CD4-positive, alpha-beta T cell (primary cell): ENCODE data around the gene LGALS8. TPM values are rescaled to one million over a fixed set of nuclear protein-coding genes. Genes with fewer than 3 reads are reported as not detected.

Source experiments
- ATAC-seq: fragments of 200-7000 bp; cut with Tn5 transposase; one replicate; pipeline ENCODE4 v1.10.0; 2022; ENCODE audit warnings: mild to moderate bottlenecking; ENCODE audit not compliant: poor library complexity
- CTCF ChIA-PET: fragments of 350-600 bp; sonication (Branson Sonifier 250); formaldehyde crosslinking; loops from one replicate; lab custom pipeline; 2021; ENCODE audit warnings: antibody characterized with exemption, inconsistent platforms; lab: Charles Lee
- POLR2A ChIA-PET: fragments of 350-600 bp; sonication (Branson Sonifier 250); formaldehyde crosslinking; loops from one replicate; lab custom pipeline; 2021; ENCODE audit warnings: antibody characterized with exemption, inconsistent platforms; lab: Charles Lee
- DNase-seq, 14 experiments: peaks; one replicate each; pipeline ENCODE4 v3.0.0-alpha.2; 2013 to 2020; ENCODE audit warnings: mixed read lengths in 2 of 14
- H3K27ac ChIP-seq, 2 donors: one replicate each; pipeline versions ENCODE4 v1.5.1 to v1.7.0; 2013; ENCODE audit warnings: low read length in 2 of 2, low read depth in 1 of 2, mild to moderate bottlenecking in 1 of 2
- H3K27me3 ChIP-seq, 2 experiments: 1 replicate in 1 of 2; 2 replicates in 1 of 2; pipeline versions ENCODE4 v1.6.1 to v1.7.0; 2013; ENCODE audit warnings: low read length in 2 of 2, control low read depth in 1 of 2, mild to moderate bottlenecking in 1 of 2, moderate library complexity in 1 of 2; ENCODE audit not compliant: insufficient read depth in 2 of 2, control insufficient read depth in 1 of 2
- H3K36me3 ChIP-seq: one replicate; pipeline ENCODE4 v1.6.1; 2013; ENCODE audit warnings: low read length, control low read depth; ENCODE audit not compliant: insufficient read depth
- H3K4me1 ChIP-seq: one replicate; pipeline ENCODE4 v1.6.1; 2013; ENCODE audit warnings: low read length, control low read depth; ENCODE audit not compliant: insufficient read depth
- H3K4me3 ChIP-seq: one replicate; pipeline ENCODE4 v1.5.1; 2013; ENCODE audit warnings: mild to moderate bottlenecking, low read length, moderate library complexity
- H3K9me3 ChIP-seq, 2 experiments: 1 replicate in 1 of 2; 2 replicates in 1 of 2; pipeline versions ENCODE4 v1.6.1 to v1.7.0; 2013; ENCODE audit warnings: low read length in 2 of 2, mild to moderate bottlenecking in 2 of 2, control low read depth in 1 of 2, moderate library complexity in 1 of 2; ENCODE audit not compliant: control insufficient read depth in 1 of 2, insufficient read depth in 1 of 2
- H3K27ac Mint-ChIP-seq: one replicate; pipeline ENCODE4 v1.8.0; 2020; ENCODE audit warnings: mixed read lengths
- H3K27me3 Mint-ChIP-seq: one replicate; pipeline ENCODE4 v1.8.0; 2021; ENCODE audit warnings: mixed read lengths
- H3K36me3 Mint-ChIP-seq: one replicate; pipeline ENCODE4 v1.8.0; 2021; ENCODE audit warnings: low read depth, mixed read lengths
- H3K4me1 Mint-ChIP-seq: one replicate; pipeline ENCODE4 v1.8.0; 2021; ENCODE audit warnings: low read depth, mixed read lengths
- H3K4me3 Mint-ChIP-seq: one replicate; pipeline ENCODE4 v1.8.0; 2020; ENCODE audit warnings: mild to moderate bottlenecking, mixed read lengths
- H3K9me3 Mint-ChIP-seq: one replicate; pipeline ENCODE4 v1.8.0; 2020; ENCODE audit warnings: mixed read lengths
- CTCF ChIP-seq: fragments of 200-600 bp; IDR thresholded peaks from one replicate; pipeline ENCODE4 v1.8.0; 2022; ENCODE audit warnings: antibody characterized with exemption, mild to moderate bottlenecking
- intact Hi-C, 2 experiments: fragments of 100-400 bp; cut with DNase I in 1 of 2; cut with micrococcal nuclease in 1 of 2; formaldehyde crosslinking; loops; one replicate each; pipeline versions ENCODE4 v1.15.1 to v1.9.0; 2023 to 2025; cut with DNase I, micrococcal nuclease
- total RNA-seq, 174 experiments: library from RNA in 2 of 174; stranded (reverse) in 2 of 174; gene quantifications; one replicate each; pipeline ENCODE4 v1.2.3 and lab custom pipeline; 2021 to 2026

Gene LGALS8
- total RNA-seq, 2 experiments from 2014 or later = 138 to 144 TPM

DNA sequence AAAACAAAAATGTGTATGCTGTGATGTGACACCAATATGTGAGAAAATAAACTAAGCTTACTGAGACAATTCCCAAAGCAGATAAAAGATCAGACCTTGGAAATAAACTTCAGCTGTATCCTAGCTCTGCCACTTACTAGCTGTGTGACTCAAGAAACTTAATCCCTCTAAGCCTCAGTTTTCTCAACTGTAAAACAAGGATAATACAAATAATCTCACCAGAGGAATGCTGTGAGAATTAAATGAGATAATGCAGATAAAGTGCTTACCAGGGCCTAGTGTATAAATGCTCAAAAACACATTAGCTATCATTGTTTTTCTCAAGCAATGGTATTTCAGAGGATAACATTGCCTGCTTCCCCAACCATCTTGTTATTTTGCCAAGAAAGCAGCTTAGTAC lies 78.4 kb downstream of the LGALS8 start:
- H3K4me1 Mint-ChIP-seq = peaks cover 44% of the 10 kb centered on the region
- peaks cover 14% of the 10 kb centered on the region for H3K4me1 ChIP-seq
- H3K27ac Mint-ChIP-seq = no peak overlapping the region
- ChIA-PET CTCF (no interaction called here), POLR2A (interaction anchor here (1.1 kb wide), 1 partner anchor 85 kb away, joined by 3 read pairs; no protein-coding TSS in a partner anchor)
- H3K27ac ChIP-seq = no peak overlapping the region
- H3K4me3 Mint-ChIP-seq = peak overlapping the region; percentile 98
- peaks cover 36% of the 10 kb centered on the region for H3K36me3 ChIP-seq
- H3K27me3 ChIP-seq = no peaks in the 10 kb centered on the region
- H3K4me3 ChIP-seq = no peak overlapping the region
- intact Hi-C loops = loop anchor here (5.0 to 10.0 kb wide), 3 partner anchors 77 to 320 kb away; partner anchors contain the start of genes LGALS8 (in 2 of the 2) and ERO1B (in 1 of the 2)
- no peak for TF ChIP-seq CTCF
- H3K36me3 Mint-ChIP-seq = peaks cover 74% of the 10 kb centered on the region
- ATAC-seq (no peak), DNase-seq (no peak)
- H3K9me3 Mint-ChIP-seq = no peaks in the 10 kb centered on the region
- peaks cover 1% of the 10 kb centered on the region for H3K27me3 Mint-ChIP-seq
- H3K9me3 ChIP-seq = no peaks in the 10 kb centered on the region

Other genes with a start within 250 kb of the LGALS8 start
- 10 to 100 TPM; 15.2 to 16.5 TPM for gene ERO1B, start 242.0 kb upstream of the LGALS8 start, total RNA-seq
- gene EDARADD, start 129.7 kb upstream of the LGALS8 start, total RNA-seq = 1 to 10 TPM; 1.5 to 1.7 TPM
- gene HEATR1, start 80.5 kb downstream of the LGALS8 start, total RNA-seq = 10 to 100 TPM; 34.9 to 37.5 TPM
- gene ACTN2, start 162.5 kb downstream of the LGALS8 start, total RNA-seq = under 1 TPM in 1 of 2 experiments, not detected in 1; 0.28 TPM